H1 (cell line): ENCODE measurements around the gene RCE1. TPM values are rescaled to one million over a fixed set of nuclear protein-coding genes. Genes with fewer than 3 reads are reported as not detected.

Experiments
- CTCF ChIA-PET: fragments of 300-600 bp; sonication (Branson Sonifier 250); formaldehyde crosslinking; loops from one replicate; lab custom pipeline; 2021; ENCODE audit not compliant: partially characterized antibody; lab: Charles Lee
- POLR2A ChIA-PET: fragments of 300-600 bp; sonication (Branson Sonifier 250); formaldehyde crosslinking; loops from one replicate; lab custom pipeline; 2021; ENCODE audit warnings: inconsistent platforms; ENCODE audit not compliant: partially characterized antibody; lab: Charles Lee
- DNase-seq, 2 experiments: peaks; one replicate each; pipeline versions ENCODE4 v3.0.0 to v3.0.0-alpha.2; 2010 to 2022; ENCODE audit warnings: low spot score in 2 of 2, low read depth in 1 of 2, mixed read lengths in 1 of 2
- FAIRE-seq: peaks from 2 replicates; lab custom pipeline; 2011; peaks lifted over from hg19 to GRCh38; lab: Jason Lieb, UNC
- H2AFZ ChIP-seq: 2 replicates; pipeline ENCODE4 v1.8.1; 2012; ENCODE audit warnings: low read length, inconsistent platforms
- H2AK5ac ChIP-seq: 2 replicates; pipeline ENCODE4 v1.6.1; 2013; ENCODE audit warnings: low read depth, low read length
- H2BK120ac ChIP-seq: replicated peaks from 2 replicates; pipeline ENCODE3; 2013; ENCODE audit warnings: low read depth, low read length, inconsistent platforms
- H2BK12ac ChIP-seq: 2 replicates; pipeline ENCODE4 v1.6.1; 2013; ENCODE audit warnings: low read depth, low read length
- H2BK15ac ChIP-seq: 2 replicates; pipeline ENCODE4 v1.6.1; 2013; ENCODE audit warnings: low read length
- H2BK20ac ChIP-seq: 2 replicates; pipeline ENCODE4 v1.6.1; 2013; ENCODE audit warnings: low read length
- H2BK5ac ChIP-seq: 2 replicates; pipeline ENCODE4 v1.6.1; 2013; ENCODE audit warnings: low read depth, low read length
- H3K14ac ChIP-seq: 2 replicates; pipeline ENCODE4 v1.6.1; 2013; ENCODE audit warnings: inconsistent platforms; ENCODE audit not compliant: insufficient read length
- H3K18ac ChIP-seq: 2 replicates; pipeline ENCODE4 v1.6.1; 2013; ENCODE audit warnings: low read length; ENCODE audit errors: extremely low read depth
- H3K23ac ChIP-seq: 2 replicates; pipeline ENCODE4 v1.6.1; 2013; ENCODE audit warnings: inconsistent platforms; ENCODE audit not compliant: insufficient read length
- H3K23me2 ChIP-seq: 2 replicates; pipeline ENCODE4 v1.6.1; 2013; ENCODE audit warnings: low read depth, low read length
- H3K27ac ChIP-seq: 2 replicates; pipeline ENCODE4 v1.6.1; 2011; ENCODE audit warnings: low read depth, low read length, inconsistent platforms
- H3K27me3 ChIP-seq, 4 experiments: replicated peaks in 1 of 4; 1 replicate in 1 of 4; 2 replicates in 3 of 4; pipeline versions ENCODE4 v1.6.1 to v1.8.1; 2011 to 2013; ENCODE audit warnings: low read length in 3 of 4, mild to moderate bottlenecking in 3 of 4, inconsistent platforms in 2 of 4, mixed read lengths in 2 of 4, moderate library complexity in 1 of 4; ENCODE audit not compliant: control insufficient read depth in 3 of 4, insufficient read depth in 3 of 4; ENCODE audit errors: extremely low read depth in 1 of 4
- H3K36me3 ChIP-seq, 4 experiments: 2 replicates each; pipeline versions ENCODE4 v1.6.1 to v1.8.1; 2011 to 2013; ENCODE audit warnings: mild to moderate bottlenecking in 4 of 4, low read length in 3 of 4, moderate library complexity in 2 of 4, control low read depth in 1 of 4, inconsistent platforms in 1 of 4; ENCODE audit not compliant: insufficient read depth in 4 of 4, control insufficient read depth in 2 of 4
- H3K4ac ChIP-seq: replicated peaks from 2 replicates; pipeline ENCODE3; 2013; ENCODE audit warnings: low read length, low read depth, mixed read lengths, inconsistent platforms; ENCODE audit not compliant: insufficient read length
- H3K4me1 ChIP-seq, 4 experiments: replicated peaks in 1 of 4; 1 replicate in 1 of 4; 2 replicates in 3 of 4; pipeline versions ENCODE4 v1.6.1 to v1.8.1; 2011 to 2013; ENCODE audit warnings: low read length in 3 of 4, inconsistent platforms in 2 of 4, mixed read lengths in 1 of 4; ENCODE audit not compliant: insufficient read depth in 4 of 4, control insufficient read depth in 3 of 4
- H3K4me2 ChIP-seq, 2 experiments: 2 replicates each; pipeline versions ENCODE4 v1.6.1 to v1.8.1; 2011 to 2013; ENCODE audit warnings: low read depth in 2 of 2, low read length in 2 of 2, control low read depth in 1 of 2, inconsistent platforms in 1 of 2, mild to moderate bottlenecking in 1 of 2; ENCODE audit not compliant: insufficient read depth in 1 of 2
- H3K4me3 ChIP-seq, 4 experiments: fragments of 200-600, 300-600 bp in 1 of 4; sonication (generic), shearing (Covaris generic), sonication (Bioruptor Twin) in 1 of 4; 2 replicates each; pipeline versions ENCODE4 v1.5.1 to v1.8.1; 2011 to 2016; ENCODE audit warnings: low read length in 4 of 4, low read depth in 3 of 4, control low read depth in 2 of 4, inconsistent platforms in 2 of 4, mild to moderate bottlenecking in 2 of 4, mixed read lengths in 1 of 4, moderate library complexity in 1 of 4; ENCODE audit not compliant: insufficient read depth in 2 of 4; ENCODE audit errors: extremely low read depth in 1 of 4
- H3K56ac ChIP-seq: replicated peaks from 2 replicates; pipeline ENCODE3; 2013; ENCODE audit warnings: low read depth, mild to moderate bottlenecking, mixed read lengths, low read length, inconsistent platforms; ENCODE audit not compliant: insufficient read length
- H3K79me1 ChIP-seq: 2 replicates; pipeline ENCODE4 v1.6.1; 2013; ENCODE audit warnings: low read depth, low read length, control low read depth
- H3K79me2 ChIP-seq, 2 experiments: 2 replicates each; pipeline versions ENCODE4 v1.6.1 to v1.8.1; 2012 to 2013; ENCODE audit warnings: low read length in 2 of 2, mild to moderate bottlenecking in 2 of 2, inconsistent platforms in 1 of 2; ENCODE audit not compliant: insufficient read depth in 2 of 2, control insufficient read depth in 1 of 2
- H3K9ac ChIP-seq, 4 experiments: replicated peaks in 1 of 4; 1 replicate in 1 of 4; 2 replicates in 3 of 4; pipeline versions ENCODE4 v1.6.1 to v1.8.1; 2011 to 2013; ENCODE audit warnings: low read depth in 3 of 4, low read length in 3 of 4, control low read depth in 2 of 4, mild to moderate bottlenecking in 2 of 4, moderate library complexity in 2 of 4, inconsistent platforms in 1 of 4; ENCODE audit errors: extremely low read depth in 1 of 4
- H3K9me3 ChIP-seq, 2 experiments: 2 replicates each; pipeline versions ENCODE4 v1.6.1 to v1.8.1; 2012 to 2013; ENCODE audit warnings: mild to moderate bottlenecking in 2 of 2, moderate library complexity in 2 of 2, control low read depth in 1 of 2, inconsistent platforms in 1 of 2, low read depth in 1 of 2, low read length in 1 of 2, mixed read lengths in 1 of 2; ENCODE audit not compliant: insufficient read depth in 2 of 2
- H4K20me1 ChIP-seq, 2 experiments: replicated peaks in 1 of 2; 2 replicates each; pipeline versions ENCODE3 to v1.8.1; 2011 to 2013; ENCODE audit warnings: inconsistent platforms in 2 of 2, low read length in 2 of 2, mild to moderate bottlenecking in 1 of 2; ENCODE audit not compliant: insufficient read depth in 2 of 2, control insufficient read depth in 1 of 2
- H4K5ac ChIP-seq: 2 replicates; pipeline ENCODE4 v1.6.1; 2013; ENCODE audit warnings: low read length, low read depth, mixed read lengths, inconsistent platforms; ENCODE audit not compliant: insufficient read length
- H4K8ac ChIP-seq: 2 replicates; pipeline ENCODE4 v1.8.0; 2013; ENCODE audit warnings: mild to moderate bottlenecking, moderate library complexity, low read length, inconsistent platforms; ENCODE audit not compliant: insufficient read depth; ENCODE audit errors: extremely low read depth
- H4K91ac ChIP-seq: replicated peaks from 2 replicates; pipeline ENCODE3; 2013; ENCODE audit warnings: low read length, mixed read lengths, inconsistent platforms; ENCODE audit not compliant: insufficient read length
- BACH1 ChIP-seq: IDR thresholded peaks from 2 replicates; pipeline ENCODE4 v1.6.1; 2012; ENCODE audit warnings: low read length, improper control_type of control experiment
- BRCA1 ChIP-seq: IDR thresholded peaks from 2 replicates; pipeline ENCODE4 v1.6.1; 2012; ENCODE audit warnings: low read depth, low read length, improper control_type of control experiment
- CEBPB ChIP-seq: IDR thresholded peaks from 2 replicates; pipeline ENCODE4 v1.6.1; 2012; ENCODE audit warnings: low read depth, low read length
- CHD1 ChIP-seq: IDR thresholded peaks from 2 replicates; pipeline ENCODE4 v1.6.1; 2012; ENCODE audit warnings: low read depth, low read length, improper control_type of control experiment
- CHD2 ChIP-seq: IDR thresholded peaks from 2 replicates; pipeline ENCODE4 v1.6.1; 2012; ENCODE audit warnings: low read length, improper control_type of control experiment
- POLR2AphosphoS5 ChIP-seq: IDR thresholded peaks from 2 replicates; pipeline ENCODE4 v1.6.1; 2011; ENCODE audit warnings: low read depth, low read length
- RXRA ChIP-seq: IDR thresholded peaks from 2 replicates; pipeline ENCODE4 v1.6.1; 2011; ENCODE audit warnings: low read depth, mild to moderate bottlenecking, low read length, moderate library complexity; ENCODE audit not compliant: insufficient read depth
- SAP30 ChIP-seq: fragments of 300-600 bp; sonication (generic); IDR thresholded peaks from 2 replicates; pipeline ENCODE4 v1.7.1; 2012; ENCODE audit warnings: low read length, moderate library complexity, mild to moderate bottlenecking, inconsistent platforms; ENCODE audit not compliant: insufficient read depth, insufficient replicate concordance
- SP2 ChIP-seq: IDR thresholded peaks from 2 replicates; pipeline ENCODE4 v1.6.1; 2012; ENCODE audit warnings: mild to moderate bottlenecking, low read length, inconsistent platforms
- SUZ12 ChIP-seq: fragments of 200-600 bp; sonication (generic); IDR thresholded peaks from 2 replicates; pipeline ENCODE4 v1.6.1; 2012; ENCODE audit warnings: mild to moderate bottlenecking, inconsistent platforms, low read length, moderate library complexity, mixed read lengths
- TAF1 ChIP-seq: IDR thresholded peaks from 2 replicates; pipeline ENCODE4 v1.6.1; 2011; ENCODE audit warnings: mild to moderate bottlenecking, low read depth, low read length
- TAF7 ChIP-seq: optimal IDR thresholded peaks from 2 replicates; pipeline ENCODE3; 2011; ENCODE audit warnings: low read depth, mild to moderate bottlenecking, inconsistent platforms, low read length, moderate library complexity, borderline replicate concordance
- WGBS, 2 experiments: shearing (Covaris generic) in 1 of 2; methylation state at CpG; one replicate each; pipeline versions ENCODE4 v1.1.6 to v1.1.7; 2013 to 2015; ENCODE audit warnings: low lambda C conversion rate in 2 of 2, mixed read lengths in 2 of 2, inconsistent platforms in 1 of 2, low coverage in 1 of 2, missing lambda C conversion rate in 1 of 2; ENCODE audit not compliant: insufficient replicate concordance in 2 of 2, insufficient coverage in 1 of 2, insufficient read length in 1 of 2; ENCODE audit errors: extremely low coverage in 1 of 2, missing lambda C conversion rate in 1 of 2; 5-methylcytosine and 5-hydroxymethylcytosine counted together
- polyA plus RNA-seq, 7 experiments: library from polyadenylated mRNA; depleted of rRNA in 3 of 7; stranded (reverse) in 5 of 7; unstranded in 2 of 7; fragments of >200 nt in 5 of 7; fragments of 200-250 nt in 2 of 7; gene quantifications; 1 replicate in 5 of 7; 2 replicates in 1 of 7; 4 replicates in 1 of 7; pipeline versions ENCODE4 v1.2.1 to v1.2.3, GENCODE V29; 2011 to 2013; ENCODE audit warnings: missing spikeins in 2 of 7, mixed read lengths in 2 of 7
- total RNA-seq: library from RNA; stranded (reverse); fragmentation: NEBNext Ultra II Directional; extraction: Animal tissue kit (Norgen Biotek cat#: 25700); gene quantifications from 2 replicates; pipeline ENCODE4 v1.2.1, GENCODE V29; 2021

Gene RCE1
- total and polyA plus RNA-seq, 2 of the 8 experiments (the other 6 are each of a cell fraction or from before 2014, with no cell fraction given), result 35.8 to 84.8 TPM

DNA sequence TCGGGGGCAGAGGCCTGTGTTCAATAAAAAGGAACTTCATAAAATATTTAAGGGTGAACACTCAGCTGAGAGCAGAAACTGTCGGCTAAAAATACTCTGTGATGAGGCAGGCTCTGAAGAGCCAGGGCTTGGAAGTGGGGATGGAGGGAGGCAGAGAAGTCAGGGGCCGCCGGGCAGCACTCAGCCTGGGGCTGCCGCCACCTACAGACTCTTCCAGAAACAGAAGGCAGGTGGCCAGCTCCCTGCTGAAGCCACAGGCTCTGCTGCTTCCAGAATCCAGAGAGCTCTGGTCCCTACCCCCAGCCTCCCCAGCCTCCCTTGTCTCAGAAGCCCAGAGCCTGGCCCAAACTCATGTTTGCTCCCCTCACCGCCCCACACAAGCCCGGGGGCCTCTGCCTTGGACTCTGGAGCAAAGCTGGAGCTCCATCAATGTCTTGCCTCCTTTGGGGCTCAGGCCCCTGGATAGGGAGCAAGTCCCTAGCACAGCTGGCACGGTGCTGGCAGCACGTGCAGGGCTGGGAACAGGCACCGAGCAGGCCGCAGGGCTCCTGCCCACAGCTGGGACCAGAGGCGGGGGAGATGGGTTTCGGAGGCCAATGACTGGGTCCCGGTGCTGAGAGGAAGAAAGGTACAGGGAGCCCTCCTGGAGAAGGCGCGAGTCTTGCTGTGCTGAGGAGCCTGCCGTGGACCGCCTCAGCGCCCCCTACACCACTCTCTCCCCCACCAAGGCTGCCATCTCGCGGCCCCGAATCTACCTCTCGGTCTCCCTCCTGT lies 21.9 kb downstream of the RCE1 start:
- H4K20me1 ChIP-seq, result peaks cover 0 to 2% of the 10 kb centered on the region in 2 experiments
- H2BK5ac ChIP-seq, result no peak overlapping the region
- peaks cover 0 to 12% (median 2%) of the 10 kb centered on the region in 4 experiments; a peak in 5 of 7 replicates for H3K4me1 ChIP-seq
- no peak for FAIRE-seq
- H3K79me1 ChIP-seq, result no peaks in the 10 kb centered on the region
- H2BK12ac ChIP-seq, result no peak overlapping the region
- no peaks in the 10 kb centered on the region; a peak in 1 of 8 replicates for H3K36me3 ChIP-seq
- no peak overlapping the region for H3K18ac ChIP-seq
- H4K91ac ChIP-seq, result no peak overlapping the region
- no peak overlapping the region for H3K14ac ChIP-seq
- H3K4ac ChIP-seq, result no peak overlapping the region
- no peak overlapping the region for H3K56ac ChIP-seq
- H3K4me3 ChIP-seq, result no peak overlapping the region
- TF ChIP-seq CHD1 (no peak), RXRA (no peak), BRCA1 (no peak), POLR2AphosphoS5 (no peak), TAF1 (no peak), CEBPB (no peak), SUZ12 (no peak), CHD2 (no peak), TAF7 (no peak), SP2 (no peak), BACH1 (no peak), SAP30 (no peak)
- TF ChIP-seq, all 59 proteins: peak for 0
- Histone ChIP-seq H2BK15ac (no peak overlapping the region), H3K9ac (no peak overlapping the region), H3K23ac (no peak overlapping the region), H3K4me2 (no peak overlapping the region), H2BK120ac (no peak overlapping the region), H4K8ac (peak overlapping the region; percentile 76; the same call in 1 of the 2 replicates), H2BK20ac (no peak overlapping the region), H2AFZ (no peak overlapping the region), H3K23me2 (no peaks in the 10 kb centered on the region), H3K79me2 (no peaks in the 10 kb centered on the region), H2AK5ac (no peak overlapping the region), H4K5ac (no peak overlapping the region), H3K27ac (no peak overlapping the region), H3K27me3 (no peaks in the 10 kb centered on the region), H3K9me3 (no peaks in the 10 kb centered on the region)
- DNase-seq, result no peak
- CTCF ChIA-PET, result interaction anchor here (0.6 to 13.8 kb wide), 9 partner anchors 11 to 476 kb away, joined by 3 to 199 read pairs (median 8); partner anchors contain the start of genes C11orf86 and RCE1
- POLR2A ChIA-PET, result interaction anchor here (1.3 to 2.4 kb wide), 6 partner anchors 10 to 226 kb away, joined by 5 to 7 read pairs (median 6); partner anchors contain the start of genes C11orf86, RBM4 and RCE1
- WGBS, 2 experiments, result 82% methylated on average over 17 of the region's 23 CpGs; no CpG with 5 or more reads in 1 of the 2 experiments
